HepG2 (cell line): ENCODE data around the gene TCFL5. TPM values are rescaled to one million over a fixed set of nuclear protein-coding genes. Genes with fewer than 3 reads are reported as not detected.

Experiments used
- HNRNPL ChIP-seq: fragments of 200-400 bp; formaldehyde crosslinking; IDR thresholded peaks from 2 replicates; pipeline ENCODE4 v1.6.1; 2017; ENCODE audit warnings: mild to moderate bottlenecking, low read depth, low read length
- HNRNPUL1 ChIP-seq: fragments of 200-400 bp; formaldehyde crosslinking; IDR thresholded peaks from 2 replicates; pipeline ENCODE4 v1.6.1; 2017; ENCODE audit warnings: low read depth, mild to moderate bottlenecking, low read length, moderate library complexity
- KDM5A ChIP-seq: fragments of 200-600 bp; sonication (generic); IDR thresholded peaks from 2 replicates; pipeline ENCODE4 v1.7.0; 2018; ENCODE audit warnings: antibody characterized with exemption, mild to moderate bottlenecking, low read length, borderline replicate concordance
- MEIS2 ChIP-seq: sonication (generic); formaldehyde crosslinking; IDR thresholded peaks from 2 replicates; pipeline ENCODE4 v1.9.0; 2021; ENCODE audit warnings: mild to moderate bottlenecking, missing genetic modification reagents
- NRL ChIP-seq: sonication (generic); formaldehyde crosslinking; IDR thresholded peaks from 2 replicates; pipeline ENCODE4 v1.5.0; 2020; ENCODE audit warnings: missing genetic modification reagents, mild to moderate bottlenecking, moderate library complexity, borderline replicate concordance
- RFXAP ChIP-seq: sonication (generic); formaldehyde crosslinking; IDR thresholded peaks from 2 replicates; pipeline ENCODE4 v1.4.0; 2020; ENCODE audit warnings: missing genetic modification reagents, borderline replicate concordance
- SMYD3 ChIP-seq: sonication (generic); formaldehyde crosslinking; IDR thresholded peaks from 2 replicates; pipeline ENCODE4 v1.8.1; 2023; ENCODE audit warnings: mild to moderate bottlenecking, missing genetic modification reagents
- ZFP36L2 ChIP-seq: sonication (generic); formaldehyde crosslinking; IDR thresholded peaks from 2 replicates; pipeline ENCODE4 v1.4.0; 2020; ENCODE audit warnings: missing genetic modification reagents
- ZFX ChIP-seq: sonication (generic); formaldehyde crosslinking; IDR thresholded peaks from 2 replicates; pipeline ENCODE4 v1.4.0; 2020; ENCODE audit warnings: mild to moderate bottlenecking, low read depth, missing genetic modification reagents, moderate library complexity
- ZNF3 ChIP-seq: IDR thresholded peaks from 2 replicates; pipeline ENCODE4 v1.7.0; 2017; ENCODE audit warnings: inconsistent platforms
- ZNF616 ChIP-seq: sonication (generic); formaldehyde crosslinking; IDR thresholded peaks from 2 replicates; pipeline ENCODE4 v1.5.0; 2020; ENCODE audit warnings: low read depth, mild to moderate bottlenecking, missing genetic modification reagents
- ZSCAN22 ChIP-seq: sonication (generic); formaldehyde crosslinking; IDR thresholded peaks from 2 replicates; pipeline ENCODE4 v1.4.0; 2020; ENCODE audit warnings: mild to moderate bottlenecking, missing genetic modification reagents
- polyA plus RNA-seq, 8 experiments: library from polyadenylated mRNA; depleted of rRNA in 3 of 8; stranded (reverse) in 7 of 8; unstranded in 1 of 8; fragments of >200 nt; fragmentation: Illumina TruSeq in 4 of 8; extraction: Trizol in 4 of 8; gene quantifications; 2 replicates each; pipeline versions ENCODE4 v1.2.1 to v1.2.3, GENCODE V29; 2011 to 2016; ENCODE audit warnings: low read depth in 4 of 8, missing spikeins in 1 of 8, mixed read lengths in 1 of 8; ENCODE audit not compliant: insufficient read depth in 1 of 8
- total RNA-seq, 5 experiments: library from RNA; depleted of rRNA; stranded (reverse); fragments of >200 nt; fragmentation: Illumina TruSeq; extraction: Trizol; gene quantifications; 2 replicates each; pipeline ENCODE4 v1.2.3, GENCODE V29; 2016; ENCODE audit warnings: low read depth in 1 of 5
- TF ChIP-seq, protein P1 (sequence below), 2 experiments: sonication (generic) in 1 of 2; formaldehyde crosslinking in 1 of 2; IDR thresholded peaks; 2 replicates each; pipeline versions ENCODE4 v1.6.1 to v1.9.0; 2014 to 2022; ENCODE audit warnings: antibody characterized with exemption in 1 of 2, borderline replicate concordance in 1 of 2, inconsistent platforms in 1 of 2, low read depth in 1 of 2, missing genetic modification reagents in 1 of 2
- TF ChIP-seq, protein P2 (sequence below): sonication (generic); formaldehyde crosslinking; IDR thresholded peaks from 2 replicates; pipeline ENCODE4 v1.4.0; 2020; ENCODE audit warnings: missing genetic modification reagents

TCFL5 gene
- total and polyA plus RNA-seq, 2 of the 13 experiments (the other 11 are each of a cell fraction or from before 2014, with no cell fraction given): 14.8 to 20.0 TPM

DNA sequence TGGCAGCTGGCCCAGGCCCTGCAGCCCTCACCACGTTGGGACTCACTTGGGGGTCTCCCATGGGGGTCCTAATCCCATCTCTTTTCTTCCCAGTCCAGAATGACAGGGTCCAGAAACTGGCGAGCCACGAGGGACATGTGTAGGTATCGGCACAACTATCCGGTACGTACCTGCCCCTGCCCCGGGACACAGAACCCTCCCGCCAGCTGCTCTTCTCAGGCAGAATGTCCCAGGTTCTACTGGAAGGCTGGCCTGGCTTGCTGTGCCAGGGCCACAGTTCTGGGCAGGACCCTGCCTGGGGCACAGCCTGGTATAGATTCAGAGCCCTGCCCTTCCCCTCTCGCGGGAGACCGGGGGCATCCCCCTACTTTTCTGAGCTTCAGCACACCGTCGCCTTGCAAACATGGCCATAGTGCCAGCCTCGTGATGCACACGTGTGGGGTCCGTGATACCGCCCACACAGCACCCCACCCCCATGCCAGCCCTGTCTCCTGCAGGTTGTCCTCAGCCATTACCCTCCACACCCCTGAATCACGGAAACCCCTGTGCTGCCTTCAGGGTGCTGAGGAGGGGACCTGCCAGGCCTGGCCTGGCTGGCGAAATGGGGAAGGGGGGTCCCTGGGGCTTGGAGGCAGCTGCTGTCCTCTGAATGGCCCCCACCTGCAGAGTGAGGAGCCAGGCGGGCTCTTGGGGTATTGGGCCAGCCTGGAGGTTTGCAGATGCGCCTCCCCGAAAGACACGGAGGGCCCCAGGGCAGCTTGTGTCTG lies 54.0 kb downstream of the TCFL5 start (continued):
- no peak for TF ChIP-seq ZFX (CRISPR knock-in tag)
- TF ChIP-seq, protein P1, sequence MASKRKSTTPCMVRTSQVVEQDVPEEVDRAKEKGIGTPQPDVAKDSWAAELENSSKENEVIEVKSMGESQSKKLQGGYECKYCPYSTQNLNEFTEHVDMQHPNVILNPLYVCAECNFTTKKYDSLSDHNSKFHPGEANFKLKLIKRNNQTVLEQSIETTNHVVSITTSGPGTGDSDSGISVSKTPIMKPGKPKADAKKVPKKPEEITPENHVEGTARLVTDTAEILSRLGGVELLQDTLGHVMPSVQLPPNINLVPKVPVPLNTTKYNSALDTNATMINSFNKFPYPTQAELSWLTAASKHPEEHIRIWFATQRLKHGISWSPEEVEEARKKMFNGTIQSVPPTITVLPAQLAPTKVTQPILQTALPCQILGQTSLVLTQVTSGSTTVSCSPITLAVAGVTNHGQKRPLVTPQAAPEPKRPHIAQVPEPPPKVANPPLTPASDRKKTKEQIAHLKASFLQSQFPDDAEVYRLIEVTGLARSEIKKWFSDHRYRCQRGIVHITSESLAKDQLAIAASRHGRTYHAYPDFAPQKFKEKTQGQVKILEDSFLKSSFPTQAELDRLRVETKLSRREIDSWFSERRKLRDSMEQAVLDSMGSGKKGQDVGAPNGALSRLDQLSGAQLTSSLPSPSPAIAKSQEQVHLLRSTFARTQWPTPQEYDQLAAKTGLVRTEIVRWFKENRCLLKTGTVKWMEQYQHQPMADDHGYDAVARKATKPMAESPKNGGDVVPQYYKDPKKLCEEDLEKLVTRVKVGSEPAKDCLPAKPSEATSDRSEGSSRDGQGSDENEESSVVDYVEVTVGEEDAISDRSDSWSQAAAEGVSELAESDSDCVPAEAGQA (IDR thresholded peaks at IDR 0.05; ENCODE audit: low read depth): no peak
- TF ChIP-seq, protein P1 (CRISPR knock-in tag; IDR thresholded peaks at IDR 0.05; ENCODE audit: borderline replicate concordance): no peak
- peak; percentile 87; the same call in 1 of the 2 replicates for TF ChIP-seq HNRNPL
- no peak for TF ChIP-seq RFXAP (CRISPR knock-in tag)
- TF ChIP-seq ZNF616 (CRISPR knock-in tag): no peak
- no peak for TF ChIP-seq ZNF3
- no peak for TF ChIP-seq MEIS2 (CRISPR knock-in tag)
- TF ChIP-seq, protein P2, sequence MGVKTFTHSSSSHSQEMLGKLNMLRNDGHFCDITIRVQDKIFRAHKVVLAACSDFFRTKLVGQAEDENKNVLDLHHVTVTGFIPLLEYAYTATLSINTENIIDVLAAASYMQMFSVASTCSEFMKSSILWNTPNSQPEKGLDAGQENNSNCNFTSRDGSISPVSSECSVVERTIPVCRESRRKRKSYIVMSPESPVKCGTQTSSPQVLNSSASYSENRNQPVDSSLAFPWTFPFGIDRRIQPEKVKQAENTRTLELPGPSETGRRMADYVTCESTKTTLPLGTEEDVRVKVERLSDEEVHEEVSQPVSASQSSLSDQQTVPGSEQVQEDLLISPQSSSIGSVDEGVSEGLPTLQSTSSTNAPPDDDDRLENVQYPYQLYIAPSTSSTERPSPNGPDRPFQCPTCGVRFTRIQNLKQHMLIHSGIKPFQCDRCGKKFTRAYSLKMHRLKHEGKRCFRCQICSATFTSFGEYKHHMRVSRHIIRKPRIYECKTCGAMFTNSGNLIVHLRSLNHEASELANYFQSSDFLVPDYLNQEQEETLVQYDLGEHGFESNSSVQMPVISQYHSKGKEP (CRISPR knock-in tag): no peak
- no peak for TF ChIP-seq ZFP36L2 (CRISPR knock-in tag)
- TF ChIP-seq SMYD3: no peak
- no peak for TF ChIP-seq KDM5A
- TF ChIP-seq ZSCAN22 (CRISPR knock-in tag): no peak
- no peak for TF ChIP-seq HNRNPUL1
- peak; percentile 74; the same call in 1 of the 2 replicates for TF ChIP-seq NRL (CRISPR knock-in tag)
